HEK293 (cell line): ENCODE results near the gene C1orf35.

Experiments used
- CTCF ChIA-PET: fragments of 350-600 bp; formaldehyde crosslinking; extraction: SDS; loops from one replicate; lab custom pipeline; 2021; ENCODE audit warnings: antibody characterized with exemption; lab: Yijun Ruan, JAX
- POLR2A ChIA-PET: fragments of 300-600 bp; formaldehyde crosslinking; extraction: SDS; loops from one replicate; lab custom pipeline; 2020; ENCODE audit warnings: antibody characterized with exemption, inconsistent platforms; lab: Yijun Ruan, JAX
- H3K27ac ChIP-seq: fragments of 200-500 bp; sonication (Bioruptor generic); 2 replicates; pipeline ENCODE4 v1.5.1; 2014; ENCODE audit warnings: low read depth, low read length, control low read depth, inconsistent platforms; ENCODE audit errors: extremely low read depth
- H3K36me3 ChIP-seq, 2 experiments: fragments of 200-500 bp in 1 of 2; sonication (Bioruptor generic) in 1 of 2; 1 replicate in 1 of 2; 2 replicates in 1 of 2; pipeline ENCODE4 v1.5.1; 2014 to 2017; ENCODE audit warnings: inconsistent platforms in 2 of 2, low read length in 2 of 2; ENCODE audit not compliant: control insufficient read depth in 2 of 2, insufficient read depth in 1 of 2
- H3K4me1 ChIP-seq: fragments of 200-500 bp; sonication (Bioruptor generic); 2 replicates; pipeline ENCODE4 v1.5.1; 2014; ENCODE audit warnings: mild to moderate bottlenecking, low read length, inconsistent platforms; ENCODE audit not compliant: control insufficient read depth, insufficient read depth
- H3K4me3 ChIP-seq: 2 replicates; pipeline ENCODE4 v1.5.1; 2011; ENCODE audit warnings: low read depth, mild to moderate bottlenecking, control low read depth, low read length, moderate library complexity
- H3K9me3 ChIP-seq: fragments of 200-500 bp; sonication (Bioruptor generic); 2 replicates; pipeline ENCODE4 v1.5.1; 2014; ENCODE audit warnings: low read depth, low read length, inconsistent platforms; ENCODE audit not compliant: control insufficient read depth, insufficient read depth
- FEZF1 ChIP-seq: fragments of 450-650 bp; formaldehyde crosslinking; IDR thresholded peaks from 2 replicates; pipeline ENCODE4 v1.5.1; 2016; ENCODE audit warnings: missing biosample characterization, missing genetic modification characterization
- GLIS1 ChIP-seq: fragments of 450-650 bp; formaldehyde crosslinking; IDR thresholded peaks from 2 replicates; pipeline ENCODE4 v1.5.1; 2016; ENCODE audit warnings: missing biosample characterization, missing genetic modification characterization
- GLIS2 ChIP-seq: fragments of 450-650 bp; formaldehyde crosslinking; IDR thresholded peaks from 2 replicates; pipeline ENCODE4 v1.5.1; 2016; ENCODE audit warnings: missing biosample characterization, missing genetic modification characterization
- KLF1 ChIP-seq: fragments of 450-650 bp; formaldehyde crosslinking; IDR thresholded peaks from 2 replicates; pipeline ENCODE4 v1.5.1; 2016; ENCODE audit warnings: missing biosample characterization, missing genetic modification characterization
- MYNN ChIP-seq: fragments of 450-650 bp; formaldehyde crosslinking; IDR thresholded peaks from 2 replicates; pipeline ENCODE4 v1.5.1; 2016; ENCODE audit warnings: missing biosample characterization, missing genetic modification characterization, borderline replicate concordance
- SP2 ChIP-seq: fragments of 450-650 bp; formaldehyde crosslinking; IDR thresholded peaks from 2 replicates; pipeline ENCODE4 v1.5.1; 2016; ENCODE audit warnings: missing biosample characterization, missing genetic modification characterization
- ZEB2 ChIP-seq: fragments of 450-650 bp; formaldehyde crosslinking; IDR thresholded peaks from 2 replicates; pipeline ENCODE4 v1.5.1; 2016; ENCODE audit warnings: missing biosample characterization, missing genetic modification characterization
- ZFP41 ChIP-seq: fragments of 450-650 bp; formaldehyde crosslinking; IDR thresholded peaks from 2 replicates; pipeline ENCODE4 v1.5.1; 2016; ENCODE audit warnings: missing biosample characterization, missing genetic modification characterization, borderline replicate concordance
- ZFP69B ChIP-seq: fragments of 450-650 bp; formaldehyde crosslinking; IDR thresholded peaks from 2 replicates; pipeline ENCODE4 v1.5.1; 2016; ENCODE audit warnings: missing biosample characterization, missing genetic modification characterization
- ZIC2 ChIP-seq: fragments of 450-650 bp; formaldehyde crosslinking; IDR thresholded peaks from 2 replicates; pipeline ENCODE4 v1.5.1; 2016; ENCODE audit warnings: missing biosample characterization, missing genetic modification characterization
- ZNF37A ChIP-seq: fragments of 450-650 bp; IDR thresholded peaks from 2 replicates; pipeline ENCODE4 v1.5.1; 2018; ENCODE audit warnings: missing biosample characterization, missing genetic modification characterization
- ZNF394 ChIP-seq: fragments of 450-650 bp; formaldehyde crosslinking; IDR thresholded peaks from 2 replicates; pipeline ENCODE4 v1.5.1; 2016; ENCODE audit warnings: missing biosample characterization, missing genetic modification characterization, mild to moderate bottlenecking, moderate library complexity, borderline replicate concordance
- ZNF501 ChIP-seq: fragments of 450-650 bp; formaldehyde crosslinking; IDR thresholded peaks from 2 replicates; pipeline ENCODE4 v1.5.1; 2016; ENCODE audit warnings: missing biosample characterization, missing genetic modification characterization
- ZNF560 ChIP-seq: fragments of 450-650 bp; formaldehyde crosslinking; IDR thresholded peaks from 2 replicates; pipeline ENCODE4 v1.5.1; 2017; ENCODE audit warnings: missing biosample characterization, missing genetic modification characterization, borderline replicate concordance
- ZNF747 ChIP-seq: fragments of 450-650 bp; formaldehyde crosslinking; IDR thresholded peaks from 2 replicates; pipeline ENCODE4 v1.5.1; 2016; ENCODE audit warnings: missing biosample characterization, missing genetic modification characterization
- TF ChIP-seq, protein P1 (sequence below): fragments of 450-650 bp; formaldehyde crosslinking; IDR thresholded peaks from 2 replicates; pipeline ENCODE4 v1.5.1; 2016; ENCODE audit warnings: missing biosample characterization, missing genetic modification characterization
- TF ChIP-seq, protein P2 (sequence below): fragments of 450-650 bp; formaldehyde crosslinking; IDR thresholded peaks from 2 replicates; pipeline ENCODE4 v1.5.1; 2016; ENCODE audit warnings: missing biosample characterization, missing genetic modification characterization
- TF ChIP-seq, protein P3 (sequence below): fragments of 450-650 bp; formaldehyde crosslinking; IDR thresholded peaks from 2 replicates; pipeline ENCODE4 v1.5.1; 2017; ENCODE audit warnings: missing biosample characterization, missing genetic modification characterization
- TF ChIP-seq, protein P4 (sequence below): fragments of 450-650 bp; formaldehyde crosslinking; IDR thresholded peaks from 2 replicates; pipeline ENCODE4 v1.5.1; 2016; ENCODE audit warnings: missing biosample characterization, missing genetic modification characterization

C1orf35 gene

DNA sequence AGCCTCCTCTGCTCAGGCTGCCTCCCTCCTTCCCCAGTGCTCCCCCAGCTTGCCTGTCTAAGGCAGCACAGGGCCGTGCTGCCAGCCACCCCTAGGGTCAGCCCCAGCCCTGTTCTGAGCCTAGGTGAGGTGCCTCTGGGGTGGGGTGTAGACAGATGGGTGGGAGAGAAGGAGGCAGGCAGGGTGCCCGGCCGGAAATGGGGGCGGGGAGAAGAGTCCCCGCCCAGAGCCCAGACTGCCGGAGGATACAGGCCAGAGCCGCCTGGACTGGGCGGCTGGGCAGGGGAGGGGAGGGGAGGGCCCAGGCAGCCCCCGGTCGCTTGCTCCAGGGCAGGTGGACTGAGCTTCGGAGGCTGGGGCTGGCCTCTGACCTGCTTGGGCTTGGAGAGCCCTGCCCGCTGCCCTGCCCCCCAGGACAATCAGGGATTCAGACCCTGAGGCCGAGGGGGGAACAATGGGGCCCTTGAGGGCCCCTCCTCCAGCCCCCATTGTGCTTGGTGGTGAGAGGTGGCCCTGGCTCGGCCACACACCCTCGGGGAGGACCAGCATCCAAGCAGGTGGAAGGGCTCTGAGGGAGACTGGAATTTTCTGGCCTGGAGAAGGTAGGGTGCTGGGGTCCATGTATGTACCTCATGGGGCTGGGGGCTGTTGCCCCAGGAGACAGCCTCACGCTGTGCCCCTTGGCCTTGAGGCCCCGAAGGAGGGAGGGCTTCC, 46.4 kb upstream of the C1orf35 start, which contains the start of gene GJC2 (continued):
- TF ChIP-seq, protein P1, sequence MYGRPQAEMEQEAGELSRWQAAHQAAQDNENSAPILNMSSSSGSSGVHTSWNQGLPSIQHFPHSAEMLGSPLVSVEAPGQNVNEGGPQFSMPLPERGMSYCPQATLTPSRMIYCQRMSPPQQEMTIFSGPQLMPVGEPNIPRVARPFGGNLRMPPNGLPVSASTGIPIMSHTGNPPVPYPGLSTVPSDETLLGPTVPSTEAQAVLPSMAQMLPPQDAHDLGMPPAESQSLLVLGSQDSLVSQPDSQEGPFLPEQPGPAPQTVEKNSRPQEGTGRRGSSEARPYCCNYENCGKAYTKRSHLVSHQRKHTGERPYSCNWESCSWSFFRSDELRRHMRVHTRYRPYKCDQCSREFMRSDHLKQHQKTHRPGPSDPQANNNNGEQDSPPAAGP (tag by site-specific recombination), result 0 out of 2 replicates have a peak, but pooled peaks have one; percentile 17
- TF ChIP-seq ZNF501 (tag by site-specific recombination) (no peak), ZNF37A (no peak), ZFP41 (no peak), ZIC2 (tag by site-specific recombination) (no peak), ZNF747 (tag by site-specific recombination) (no peak), ZNF394 (tag by site-specific recombination) (no peak), ZEB2 (no peak), SP2 (tag by site-specific recombination) (peak; percentile 48), FEZF1 (tag by site-specific recombination) (no peak)

DNA sequence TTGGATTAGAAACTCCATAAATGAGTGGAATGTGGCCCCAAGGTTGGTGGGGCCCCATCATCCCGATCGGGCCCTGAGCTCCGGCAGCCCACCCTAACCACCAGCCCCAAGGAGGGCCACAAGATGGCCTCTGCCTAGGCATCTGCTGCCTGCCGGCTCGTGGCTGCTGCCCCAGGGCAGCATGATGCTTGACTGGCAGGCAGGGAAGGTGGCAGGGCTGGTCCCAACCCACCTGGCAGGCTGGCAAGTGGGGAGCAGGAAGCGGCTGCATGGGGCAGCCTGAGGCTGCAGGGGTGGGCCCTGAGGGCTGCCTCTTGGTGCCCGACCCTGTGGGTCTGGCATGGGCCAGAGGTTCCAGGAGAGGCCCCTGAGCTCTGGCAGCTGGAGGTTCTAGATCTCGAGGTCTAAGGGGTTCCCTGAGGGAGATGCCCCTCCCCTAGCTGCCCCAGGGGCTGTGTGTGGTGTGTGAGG, 45.8 kb upstream of the C1orf35 start:
- TF ChIP-seq, protein P2, sequence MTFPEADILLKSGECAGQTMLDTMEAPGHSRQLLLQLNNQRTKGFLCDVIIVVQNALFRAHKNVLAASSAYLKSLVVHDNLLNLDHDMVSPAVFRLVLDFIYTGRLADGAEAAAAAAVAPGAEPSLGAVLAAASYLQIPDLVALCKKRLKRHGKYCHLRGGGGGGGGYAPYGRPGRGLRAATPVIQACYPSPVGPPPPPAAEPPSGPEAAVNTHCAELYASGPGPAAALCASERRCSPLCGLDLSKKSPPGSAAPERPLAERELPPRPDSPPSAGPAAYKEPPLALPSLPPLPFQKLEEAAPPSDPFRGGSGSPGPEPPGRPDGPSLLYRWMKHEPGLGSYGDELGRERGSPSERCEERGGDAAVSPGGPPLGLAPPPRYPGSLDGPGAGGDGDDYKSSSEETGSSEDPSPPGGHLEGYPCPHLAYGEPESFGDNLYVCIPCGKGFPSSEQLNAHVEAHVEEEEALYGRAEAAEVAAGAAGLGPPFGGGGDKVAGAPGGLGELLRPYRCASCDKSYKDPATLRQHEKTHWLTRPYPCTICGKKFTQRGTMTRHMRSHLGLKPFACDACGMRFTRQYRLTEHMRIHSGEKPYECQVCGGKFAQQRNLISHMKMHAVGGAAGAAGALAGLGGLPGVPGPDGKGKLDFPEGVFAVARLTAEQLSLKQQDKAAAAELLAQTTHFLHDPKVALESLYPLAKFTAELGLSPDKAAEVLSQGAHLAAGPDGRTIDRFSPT (tag by site-specific recombination), result 0 out of 2 replicates have a peak, but pooled peaks have one; percentile 31
- TF ChIP-seq ZNF560 (no peak), GLIS1 (tag by site-specific recombination) (peak; percentile 46), GLIS2 (tag by site-specific recombination) (peak; percentile 39), MYNN (no peak)
- TF ChIP-seq, protein P3, sequence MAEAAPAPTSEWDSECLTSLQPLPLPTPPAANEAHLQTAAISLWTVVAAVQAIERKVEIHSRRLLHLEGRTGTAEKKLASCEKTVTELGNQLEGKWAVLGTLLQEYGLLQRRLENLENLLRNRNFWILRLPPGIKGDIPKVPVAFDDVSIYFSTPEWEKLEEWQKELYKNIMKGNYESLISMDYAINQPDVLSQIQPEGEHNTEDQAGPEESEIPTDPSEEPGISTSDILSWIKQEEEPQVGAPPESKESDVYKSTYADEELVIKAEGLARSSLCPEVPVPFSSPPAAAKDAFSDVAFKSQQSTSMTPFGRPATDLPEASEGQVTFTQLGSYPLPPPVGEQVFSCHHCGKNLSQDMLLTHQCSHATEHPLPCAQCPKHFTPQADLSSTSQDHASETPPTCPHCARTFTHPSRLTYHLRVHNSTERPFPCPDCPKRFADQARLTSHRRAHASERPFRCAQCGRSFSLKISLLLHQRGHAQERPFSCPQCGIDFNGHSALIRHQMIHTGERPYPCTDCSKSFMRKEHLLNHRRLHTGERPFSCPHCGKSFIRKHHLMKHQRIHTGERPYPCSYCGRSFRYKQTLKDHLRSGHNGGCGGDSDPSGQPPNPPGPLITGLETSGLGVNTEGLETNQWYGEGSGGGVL (tag by site-specific recombination), result 0 out of 2 replicates have a peak, but pooled peaks have one; percentile 23
- POLR2A ChIA-PET, result interaction anchor here (0.9 to 9.6 kb wide), 2 partner anchors 9 to 15 kb away, joined by 3 to 82 read pairs; partner anchors contain the start of genes GUK1 and IBA57
- CTCF ChIA-PET, result interaction anchor here (0.6 kb wide), 1 partner anchor 31 kb away, joined by 3 read pairs; no protein-coding TSS in a partner anchor

DNA sequence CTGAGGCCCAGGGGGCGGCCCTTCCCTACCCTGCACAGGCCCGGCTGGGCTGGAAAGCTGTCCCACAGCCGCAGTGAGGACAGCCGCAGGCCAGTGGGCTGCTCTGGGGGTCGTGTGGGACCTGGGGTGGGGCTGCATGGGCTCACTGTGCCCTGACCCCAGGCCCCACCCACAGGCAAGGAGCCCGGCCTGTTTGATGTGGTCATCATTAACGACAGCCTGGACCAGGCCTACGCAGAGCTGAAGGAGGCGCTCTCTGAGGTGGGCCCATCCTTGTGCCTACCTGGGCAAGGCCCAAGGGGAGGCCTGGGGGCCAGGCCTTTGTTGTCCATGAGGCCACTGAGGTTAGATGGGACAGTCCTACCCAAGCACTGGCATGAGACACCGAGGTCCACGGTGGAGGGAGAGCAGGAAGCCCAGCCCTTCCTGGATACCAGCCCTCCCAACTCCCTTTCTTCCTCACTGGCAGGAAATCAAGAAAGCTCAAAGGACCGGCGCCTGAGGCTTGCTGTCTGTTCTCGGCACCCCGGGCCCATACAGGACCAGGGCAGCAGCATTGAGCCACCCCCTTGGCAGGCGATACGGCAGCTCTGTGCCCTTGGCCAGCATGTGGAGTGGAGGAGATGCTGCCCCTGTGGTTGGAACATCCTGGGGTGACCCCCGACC, 45.2 kb upstream of the C1orf35 start:
- Histone ChIP-seq H3K4me3 (no peak overlapping the region), H3K36me3 (peaks cover 0 to 42% of the 10 kb centered on the region in 2 experiments; a peak in 1 of 3 replicates), H3K4me1 (no peaks in the 10 kb centered on the region), H3K27ac (no peak overlapping the region), H3K9me3 (no peaks in the 10 kb centered on the region)
- ChIA-PET POLR2A (interaction anchor here (9.6 kb wide), 1 partner anchor 16 kb away, joined by 82 read pairs; the partner anchor contains the start of gene IBA57), CTCF (interaction anchor here (0.6 kb wide), 1 partner anchor 30 kb away, joined by 3 read pairs; no protein-coding TSS in a partner anchor)
- TF ChIP-seq, protein P4, sequence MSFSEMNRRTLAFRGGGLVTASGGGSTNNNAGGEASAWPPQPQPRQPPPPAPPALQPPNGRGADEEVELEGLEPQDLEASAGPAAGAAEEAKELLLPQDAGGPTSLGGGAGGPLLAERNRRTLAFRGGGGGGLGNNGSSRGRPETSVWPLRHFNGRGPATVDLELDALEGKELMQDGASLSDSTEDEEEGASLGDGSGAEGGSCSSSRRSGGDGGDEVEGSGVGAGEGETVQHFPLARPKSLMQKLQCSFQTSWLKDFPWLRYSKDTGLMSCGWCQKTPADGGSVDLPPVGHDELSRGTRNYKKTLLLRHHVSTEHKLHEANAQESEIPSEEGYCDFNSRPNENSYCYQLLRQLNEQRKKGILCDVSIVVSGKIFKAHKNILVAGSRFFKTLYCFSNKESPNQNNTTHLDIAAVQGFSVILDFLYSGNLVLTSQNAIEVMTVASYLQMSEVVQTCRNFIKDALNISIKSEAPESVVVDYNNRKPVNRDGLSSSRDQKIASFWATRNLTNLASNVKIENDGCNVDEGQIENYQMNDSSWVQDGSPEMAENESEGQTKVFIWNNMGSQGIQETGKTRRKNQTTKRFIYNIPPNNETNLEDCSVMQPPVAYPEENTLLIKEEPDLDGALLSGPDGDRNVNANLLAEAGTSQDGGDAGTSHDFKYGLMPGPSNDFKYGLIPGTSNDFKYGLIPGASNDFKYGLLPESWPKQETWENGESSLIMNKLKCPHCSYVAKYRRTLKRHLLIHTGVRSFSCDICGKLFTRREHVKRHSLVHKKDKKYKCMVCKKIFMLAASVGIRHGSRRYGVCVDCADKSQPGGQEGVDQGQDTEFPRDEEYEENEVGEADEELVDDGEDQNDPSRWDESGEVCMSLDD (tag by site-specific recombination), result no peak
- 0 out of 2 replicates have a peak, but pooled peaks have one; percentile 14 for TF ChIP-seq KLF1 (tag by site-specific recombination)
- peak; percentile 69; the same call in 1 of the 2 replicates for TF ChIP-seq ZFP69B (tag by site-specific recombination)

More for the DNA sequence above, 45.8 kb upstream of the C1orf35 start:
- peaks cover 0 to 40% of the 10 kb centered on the region in 2 experiments; a peak in 1 of 3 replicates for H3K36me3 ChIP-seq
- H3K4me3 ChIP-seq, result no peak overlapping the region
- H3K4me1 ChIP-seq, result no peaks in the 10 kb centered on the region
- H3K27ac ChIP-seq, result no peak overlapping the region
- H3K9me3 ChIP-seq, result no peaks in the 10 kb centered on the region
